ENCODE measurements around the gene OR5K3.

The OR5K3 gene

GRCh38 chr3:98433764-98434163 lies 43.3 kb downstream of the OR5K3 start:
- no peak for DNase-seq (ENCODE audit: low read depth)

GRCh38 chr3:98434412-98434811 lies 43.9 kb downstream of the OR5K3 start:
- no peak for DNase-seq (ENCODE audit: low read depth)

DNA sequence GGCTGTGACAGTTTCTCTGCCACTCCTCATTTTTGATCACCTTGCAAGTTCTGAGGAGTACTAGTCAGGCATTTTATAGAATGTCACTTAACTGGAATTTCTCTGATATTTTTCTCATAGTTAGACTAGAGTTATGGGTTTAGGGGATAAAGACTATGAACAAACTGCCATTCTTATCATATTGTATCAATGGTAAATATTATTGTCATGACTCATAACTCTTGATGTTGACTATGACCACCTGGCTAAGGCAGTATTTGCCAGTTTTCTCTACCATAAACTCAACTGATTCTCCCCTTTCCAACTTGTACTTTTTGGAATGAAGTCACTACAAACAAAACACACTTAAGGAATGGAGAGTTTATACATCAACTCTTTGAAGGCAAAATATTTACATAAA lies 49.8 kb downstream of the OR5K3 start:
- no peak for DNase-seq (ENCODE audit: low read depth)
